OCI-LY3 (cell line): ENCODE data around the gene UAP1.

ENCODE experiments used
- H2AFZ ChIP-seq: fragments of 200-600, 300-600 bp; shearing (Covaris generic); 2 replicates; pipeline ENCODE4 v1.6.0; 2014; ENCODE audit warnings: antibody characterized with exemption, low read depth, low read length
- H3K27ac ChIP-seq: fragments of 200-600, 300-600 bp; sonication (generic); 2 replicates; pipeline ENCODE4 v1.5.1; 2014; ENCODE audit warnings: mild to moderate bottlenecking, low read length, moderate library complexity, mixed read lengths
- H3K27me3 ChIP-seq: fragments of 200-600, 300-600 bp; sonication (generic); 2 replicates; pipeline ENCODE4 v1.6.1; 2014; ENCODE audit warnings: low read depth, low read length, mixed read lengths
- H3K36me3 ChIP-seq: fragments of 200-600, 300-600 bp; sonication (generic); replicated peaks from 2 replicates; pipeline ENCODE3; 2014; ENCODE audit warnings: low read depth, low read length, mixed read lengths
- H3K4me1 ChIP-seq: fragments of 300-600, 200-600 bp; sonication (generic); 2 replicates; pipeline ENCODE4 v1.6.1; 2014; ENCODE audit warnings: low read length, mixed read lengths
- H3K4me2 ChIP-seq: fragments of 200-600, 300-600 bp; sonication (generic); 2 replicates; pipeline ENCODE4 v1.6.1; 2014; ENCODE audit warnings: low read length, mixed read lengths
- H3K4me3 ChIP-seq: fragments of 300-600, 200-600 bp; sonication (generic); 2 replicates; pipeline ENCODE4 v1.5.1; 2014; ENCODE audit warnings: antibody characterized with exemption, mild to moderate bottlenecking, low read length, moderate library complexity
- H3K79me2 ChIP-seq: fragments of 300-600, 200-600 bp; shearing (Covaris generic); 2 replicates; pipeline ENCODE4 v1.6.1; 2014; ENCODE audit warnings: mild to moderate bottlenecking, low read length, mixed read lengths
- H3K9ac ChIP-seq: fragments of 300-600, 200-600 bp; shearing (Covaris generic); 2 replicates; pipeline ENCODE4 v1.6.0; 2014; ENCODE audit warnings: mild to moderate bottlenecking, low read length, moderate library complexity
- H3K9me3 ChIP-seq: fragments of 200-600, 300-600 bp; shearing (Covaris generic); 2 replicates; pipeline ENCODE4 v1.6.1; 2014; ENCODE audit warnings: low read length, mixed read lengths; ENCODE audit not compliant: insufficient read depth
- H4K20me1 ChIP-seq: fragments of 200-600, 300-600 bp; sonication (generic); 2 replicates; pipeline ENCODE4 v1.6.1; 2016; ENCODE audit warnings: low read length, mixed read lengths; ENCODE audit not compliant: insufficient read depth
- EZH2phosphoT487 ChIP-seq: fragments of 200-600 bp; shearing (Covaris generic); IDR thresholded peaks from 2 replicates; pipeline ENCODE4 v1.6.1; 2018; ENCODE audit warnings: antibody characterized with exemption, mixed run types, low read depth
- TF ChIP-seq, protein P1 (sequence below): fragments of 200-600, 300-600 bp; sonication (generic); IDR thresholded peaks from 2 replicates; pipeline ENCODE4 v1.5.1; 2014; ENCODE audit warnings: antibody characterized with exemption, low read length, low read depth

UAP1 gene

DNA sequence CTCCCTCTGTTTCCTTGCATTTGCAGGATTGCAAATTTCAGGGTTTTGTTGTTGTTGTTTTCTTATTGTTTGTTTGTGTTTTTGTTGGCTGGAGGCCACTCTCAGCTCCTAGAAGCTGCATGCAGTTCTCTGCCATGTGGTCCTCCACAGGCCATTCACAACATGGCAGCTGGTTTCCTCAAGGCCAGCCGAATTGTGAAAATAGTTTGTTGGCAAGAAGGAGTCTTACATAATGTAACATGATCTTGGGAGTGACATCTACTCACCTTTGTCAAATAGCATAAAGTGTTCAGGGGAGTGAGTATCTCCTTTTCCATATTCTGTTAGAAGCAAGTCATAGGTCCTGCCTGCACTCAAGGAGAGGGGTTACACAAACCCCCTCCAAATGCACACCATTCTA lies 10.6 kb upstream of the UAP1 start:
- TF ChIP-seq, protein P1, sequence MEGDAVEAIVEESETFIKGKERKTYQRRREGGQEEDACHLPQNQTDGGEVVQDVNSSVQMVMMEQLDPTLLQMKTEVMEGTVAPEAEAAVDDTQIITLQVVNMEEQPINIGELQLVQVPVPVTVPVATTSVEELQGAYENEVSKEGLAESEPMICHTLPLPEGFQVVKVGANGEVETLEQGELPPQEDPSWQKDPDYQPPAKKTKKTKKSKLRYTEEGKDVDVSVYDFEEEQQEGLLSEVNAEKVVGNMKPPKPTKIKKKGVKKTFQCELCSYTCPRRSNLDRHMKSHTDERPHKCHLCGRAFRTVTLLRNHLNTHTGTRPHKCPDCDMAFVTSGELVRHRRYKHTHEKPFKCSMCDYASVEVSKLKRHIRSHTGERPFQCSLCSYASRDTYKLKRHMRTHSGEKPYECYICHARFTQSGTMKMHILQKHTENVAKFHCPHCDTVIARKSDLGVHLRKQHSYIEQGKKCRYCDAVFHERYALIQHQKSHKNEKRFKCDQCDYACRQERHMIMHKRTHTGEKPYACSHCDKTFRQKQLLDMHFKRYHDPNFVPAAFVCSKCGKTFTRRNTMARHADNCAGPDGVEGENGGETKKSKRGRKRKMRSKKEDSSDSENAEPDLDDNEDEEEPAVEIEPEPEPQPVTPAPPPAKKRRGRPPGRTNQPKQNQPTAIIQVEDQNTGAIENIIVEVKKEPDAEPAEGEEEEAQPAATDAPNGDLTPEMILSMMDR: no peak
- TF ChIP-seq EZH2phosphoT487: no peak
- no peaks in the 10 kb centered on the region for H3K27me3 ChIP-seq
- H3K27ac ChIP-seq: no peak overlapping the region
- no peaks in the 10 kb centered on the region for H3K79me2 ChIP-seq
- H3K9ac ChIP-seq: no peak overlapping the region
- H3K4me2 ChIP-seq: no peak overlapping the region
- no peaks in the 10 kb centered on the region for H4K20me1 ChIP-seq
- H3K4me1 ChIP-seq: no peaks in the 10 kb centered on the region
- no peaks in the 10 kb centered on the region for H3K36me3 ChIP-seq
- no peaks in the 10 kb centered on the region for H3K9me3 ChIP-seq
- no peak overlapping the region for H3K4me3 ChIP-seq
- H2AFZ ChIP-seq: no peak overlapping the region

DNA sequence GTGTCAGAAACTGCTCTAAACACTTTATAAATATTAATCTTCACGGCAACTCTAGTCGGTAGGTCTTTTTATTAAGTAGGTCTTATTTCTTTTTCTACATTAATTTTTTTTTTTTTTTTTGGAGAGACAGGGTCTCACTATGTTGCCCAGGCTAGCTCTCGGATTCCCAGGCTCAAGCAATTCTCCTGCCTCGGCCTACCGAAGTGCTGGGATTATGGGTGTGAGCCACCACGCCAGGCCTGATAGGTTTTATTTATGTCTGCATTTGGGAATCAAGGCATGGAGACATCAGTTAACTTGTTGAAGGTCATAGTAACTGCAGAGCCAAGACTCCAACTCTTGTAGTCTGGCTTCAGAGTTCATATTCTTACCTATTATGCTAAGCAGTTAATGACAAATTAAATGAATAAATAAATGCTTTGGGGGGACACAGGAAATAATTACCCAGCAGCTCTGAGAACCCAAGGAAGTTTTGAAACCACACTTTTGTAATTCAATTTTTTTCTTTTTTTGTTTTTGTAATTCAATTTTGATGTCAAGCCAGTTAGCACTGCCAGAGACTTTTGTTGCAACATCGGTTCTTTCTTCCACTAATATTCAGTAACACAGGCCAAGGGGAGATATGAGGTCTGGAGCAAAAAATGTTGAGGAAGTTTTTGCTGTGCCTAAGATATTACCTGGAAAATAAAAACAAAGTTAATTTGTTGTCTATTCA lies 9.4 kb upstream of the UAP1 start:
- no peak overlapping the region for H3K9ac ChIP-seq
- H3K36me3 ChIP-seq: no peaks in the 10 kb centered on the region
- H3K9me3 ChIP-seq: no peaks in the 10 kb centered on the region
- no peaks in the 10 kb centered on the region for H3K4me1 ChIP-seq
- H3K4me2 ChIP-seq: no peak overlapping the region
- no peak overlapping the region for H3K27ac ChIP-seq
- no peaks in the 10 kb centered on the region for H4K20me1 ChIP-seq
- no peak for TF ChIP-seq EZH2phosphoT487
- TF ChIP-seq, protein P1: no peak
- H3K4me3 ChIP-seq: no peak overlapping the region
- H3K79me2 ChIP-seq: no peaks in the 10 kb centered on the region
- no peaks in the 10 kb centered on the region for H3K27me3 ChIP-seq
- H2AFZ ChIP-seq: no peak overlapping the region

DNA sequence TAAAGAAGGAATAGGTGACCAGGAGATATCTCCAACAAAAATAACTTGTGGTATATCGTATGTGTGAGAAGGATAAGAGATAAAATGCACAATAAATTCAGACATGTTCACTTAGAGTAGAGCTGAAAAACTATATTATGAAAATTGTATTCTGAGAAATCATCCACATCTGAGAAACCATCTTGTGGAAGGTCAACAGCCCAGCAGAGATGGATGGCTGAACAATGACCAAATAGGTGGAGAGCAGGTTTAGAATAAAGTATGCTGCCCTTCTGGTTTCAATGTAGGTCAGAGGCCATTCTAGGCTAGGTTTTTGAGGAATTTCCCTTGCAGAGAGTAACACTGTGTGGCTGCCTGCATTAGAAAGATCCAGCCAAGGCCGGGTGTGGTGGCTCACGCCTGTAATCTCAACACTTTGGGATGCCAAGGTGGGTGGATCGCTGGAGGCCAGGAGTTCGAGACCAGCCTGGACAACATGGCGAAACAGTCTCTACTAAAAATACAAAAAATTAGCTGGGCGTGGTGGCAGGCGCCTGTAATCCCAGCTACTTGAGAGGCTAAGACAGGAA lies 8.8 kb upstream of the UAP1 start:
- Histone ChIP-seq H3K4me3 (no peak overlapping the region), H3K9ac (no peak overlapping the region), H3K27ac (no peak overlapping the region), H3K79me2 (no peaks in the 10 kb centered on the region), H3K9me3 (no peaks in the 10 kb centered on the region), H3K27me3 (no peaks in the 10 kb centered on the region), H3K36me3 (no peaks in the 10 kb centered on the region), H3K4me1 (no peaks in the 10 kb centered on the region), H2AFZ (no peak overlapping the region), H4K20me1 (no peaks in the 10 kb centered on the region), H3K4me2 (no peak overlapping the region)
- TF ChIP-seq EZH2phosphoT487: no peak
- TF ChIP-seq, protein P1: no peak

DNA sequence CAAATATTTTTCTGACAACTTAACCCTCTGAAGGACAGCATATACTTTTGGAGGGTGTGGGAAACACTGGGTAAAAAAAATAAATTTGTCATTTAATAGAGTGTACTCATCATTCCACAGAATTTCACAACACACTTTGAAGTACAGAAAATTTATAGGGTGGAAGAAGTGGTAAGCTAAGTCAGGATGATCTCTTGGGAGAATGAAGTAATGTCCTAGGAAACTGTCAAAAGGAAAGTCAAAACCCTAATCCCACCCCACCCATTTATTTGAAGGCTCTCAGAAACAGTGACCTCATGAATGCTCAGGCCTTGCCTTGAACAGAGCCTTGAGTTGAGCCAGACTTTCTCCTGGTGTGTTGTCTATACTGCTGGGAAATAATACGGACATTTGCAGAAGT lies 7.3 kb upstream of the UAP1 start:
- TF ChIP-seq, protein P1: no peak
- TF ChIP-seq EZH2phosphoT487: no peak
- no peaks in the 10 kb centered on the region for H3K36me3 ChIP-seq
- H3K27ac ChIP-seq: no peak overlapping the region
- no peaks in the 10 kb centered on the region for H3K9me3 ChIP-seq
- no peak overlapping the region for H2AFZ ChIP-seq
- no peaks in the 10 kb centered on the region for H4K20me1 ChIP-seq
- H3K4me2 ChIP-seq: no peak overlapping the region
- no peak overlapping the region for H3K4me3 ChIP-seq
- no peaks in the 10 kb centered on the region for H3K79me2 ChIP-seq
- no peak overlapping the region for H3K9ac ChIP-seq
- H3K27me3 ChIP-seq: no peaks in the 10 kb centered on the region
- H3K4me1 ChIP-seq: no peaks in the 10 kb centered on the region
